NCI-H2227 treated with DMSO at 0.1 percent for 48 hours (cell line): Measurements from ENCODE around the gene PLD6.
"Not testable (repeated sequence)": the region's sequence is repeated elsewhere in the genome, so short reads cannot be mapped to it uniquely, and the experiment has no call there.

ENCODE experiments used
- DNase-seq: peaks from one replicate; lab custom pipeline; 2025; lab: John Stamatoyannopoulos, UW

PLD6 gene

DNA sequence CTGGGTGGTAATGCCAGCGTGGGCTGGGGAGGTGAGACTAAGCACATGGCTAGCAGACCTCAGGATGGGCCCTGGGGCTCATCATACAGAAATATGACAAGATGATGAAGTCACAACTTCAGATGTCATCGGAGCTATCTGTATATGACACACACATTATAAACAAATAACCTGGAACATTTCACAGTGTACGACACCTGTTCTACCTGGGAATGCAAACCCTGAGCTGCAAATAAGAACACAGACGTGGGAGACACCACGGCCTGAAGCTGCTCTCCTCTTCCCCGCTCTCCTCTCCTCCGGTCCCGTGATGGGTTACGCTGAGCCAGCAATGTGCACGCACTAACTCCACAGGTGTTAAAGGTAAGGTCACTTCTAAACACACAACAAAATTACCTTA is 4.9 kb downstream of the PLD6 start:
- DNase-seq, result no peak

DNA sequence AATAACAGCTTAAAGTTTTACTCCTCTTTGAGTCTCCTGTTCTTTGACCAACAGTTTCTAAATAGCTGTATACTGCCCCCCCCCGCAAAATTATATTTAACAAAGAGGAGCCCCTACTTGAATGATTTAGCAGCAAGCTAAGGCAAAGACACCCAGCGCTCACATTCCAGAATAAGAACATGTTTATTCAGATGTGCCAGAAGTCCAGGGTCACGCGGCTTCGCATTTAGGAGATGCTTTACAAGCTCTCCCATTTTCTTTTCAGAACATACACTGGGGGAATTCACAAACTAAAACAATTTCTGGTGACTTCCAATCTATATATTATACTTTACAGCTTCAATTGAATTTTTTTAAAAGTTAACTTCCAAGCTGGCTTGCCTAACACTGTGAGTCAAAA is 5.3 kb downstream of the PLD6 start:
- DNase-seq, result no peak

DNA sequence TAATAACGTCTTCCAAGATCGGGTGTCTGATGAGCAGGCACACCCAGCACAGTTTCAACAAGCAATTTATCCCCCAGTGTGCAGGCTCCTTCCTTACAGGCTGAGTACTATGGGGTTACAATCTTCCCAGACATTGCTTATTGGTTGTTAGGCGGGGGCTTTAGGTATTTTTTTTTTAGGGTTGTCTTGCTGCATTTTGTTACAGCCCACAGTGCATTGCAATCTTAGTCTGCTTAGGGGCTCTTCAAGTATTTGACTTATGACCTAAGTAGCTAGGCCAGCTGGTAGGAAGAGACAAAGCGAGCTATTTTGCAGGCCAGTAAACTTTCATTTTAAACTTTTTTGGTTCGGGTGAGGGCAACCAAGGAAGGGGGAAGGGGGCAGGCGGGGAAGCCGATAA is 5.8 kb downstream of the PLD6 start:
- no peak for DNase-seq

DNA sequence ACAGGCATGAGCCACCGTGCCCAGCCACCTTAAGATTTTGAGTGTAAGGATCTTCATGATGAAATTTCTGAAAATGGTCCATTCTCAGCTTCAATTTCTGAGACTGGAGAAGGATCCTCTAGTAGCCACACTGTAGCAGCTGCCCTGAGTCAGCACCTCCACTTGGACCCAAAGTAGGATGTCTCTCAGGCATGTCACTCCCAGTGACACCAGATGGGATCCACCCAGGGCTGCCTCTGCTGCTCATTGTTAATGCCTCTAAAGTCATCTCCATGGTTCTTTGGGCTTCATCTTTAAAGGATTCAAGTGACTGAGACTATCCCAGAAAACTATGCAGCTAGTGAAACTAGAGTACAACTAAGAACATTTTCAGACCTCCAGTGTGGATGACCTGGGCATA is 7.9 kb downstream of the PLD6 start:
- no peak for DNase-seq

DNA sequence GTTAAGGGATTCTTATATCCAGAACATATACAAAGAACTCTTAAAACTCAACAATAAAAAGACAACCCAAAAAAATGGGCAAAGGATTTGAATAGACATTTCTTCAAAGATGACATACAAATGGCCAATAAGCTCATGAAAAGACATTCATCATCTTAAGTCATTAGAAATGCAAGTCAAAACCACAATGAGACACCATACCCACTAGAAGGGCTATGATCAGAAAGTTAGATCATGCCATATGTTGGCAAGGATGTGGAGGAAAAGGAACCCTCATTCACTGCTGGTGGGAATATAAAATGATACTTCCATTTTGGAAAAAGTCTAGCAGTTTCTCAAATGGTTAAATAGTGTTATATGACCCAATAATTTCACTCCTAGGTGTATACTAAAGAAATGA is 9.4 kb downstream of the PLD6 start:
- no peak for DNase-seq

DNA sequence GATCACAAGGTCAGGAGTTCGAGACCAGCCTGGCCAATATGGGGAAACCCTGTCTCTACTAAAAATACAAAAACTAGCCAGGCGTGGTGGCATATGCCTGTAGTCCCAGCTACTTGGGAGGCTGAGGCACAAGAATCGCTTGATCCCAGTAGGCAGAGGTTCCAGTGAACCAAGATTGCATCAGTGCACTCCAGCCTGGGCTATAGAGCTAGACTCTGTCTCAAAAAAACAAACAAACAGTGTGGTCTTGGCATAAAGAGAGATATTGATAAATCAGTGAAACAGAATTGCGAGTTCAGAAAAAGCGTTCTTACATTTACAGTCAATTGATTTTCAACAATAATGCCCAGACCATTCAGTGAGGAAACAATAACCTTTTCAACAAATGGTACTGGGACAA is 10.7 kb downstream of the PLD6 start:
- DNase-seq, result not testable (repeated sequence)

DNA sequence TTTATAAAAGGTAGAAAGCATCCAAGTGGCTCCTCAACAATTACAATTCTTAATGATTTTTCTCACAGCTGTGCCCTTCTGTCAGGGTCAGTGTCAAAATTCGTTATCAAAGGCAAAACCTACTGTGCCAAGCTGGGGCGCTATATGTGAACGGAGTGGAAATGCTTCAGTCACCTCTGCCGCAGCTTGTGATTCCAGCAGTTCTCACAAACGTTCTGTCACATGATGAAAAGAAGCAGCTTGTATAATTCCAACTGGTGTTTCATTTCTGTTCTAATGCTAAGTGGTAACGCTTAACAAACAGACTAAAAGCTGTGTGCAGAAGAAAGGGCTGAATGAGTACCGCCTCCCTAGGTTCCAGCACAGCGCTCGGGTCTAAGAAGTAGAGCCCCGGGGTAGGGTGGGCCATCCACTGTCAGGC is 14.2 kb downstream of the PLD6 start:
- no peak for DNase-seq

DNA sequence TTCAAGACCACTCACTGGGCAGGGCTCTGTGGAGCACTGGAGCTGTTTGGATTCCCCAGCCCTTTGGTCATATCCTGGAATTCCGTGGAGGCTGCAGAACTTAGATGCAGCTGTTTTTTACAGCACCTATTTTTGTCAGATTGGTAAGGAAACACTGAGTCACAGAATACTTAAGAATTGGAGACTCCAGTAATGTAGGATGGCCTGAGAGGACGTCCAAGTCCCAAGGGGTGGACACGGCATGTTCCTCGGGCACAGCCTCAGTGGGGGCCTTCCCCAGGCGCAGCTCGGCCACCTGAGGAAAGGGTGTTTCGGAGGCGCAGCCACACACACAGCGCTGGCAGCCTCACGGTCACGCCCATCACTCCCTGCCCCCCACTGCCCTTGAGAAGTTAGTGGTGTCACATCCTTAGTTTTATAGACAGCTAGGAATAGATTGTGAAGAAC is 14.8 kb downstream of the PLD6 start:
- DNase-seq, result no peak

DNA sequence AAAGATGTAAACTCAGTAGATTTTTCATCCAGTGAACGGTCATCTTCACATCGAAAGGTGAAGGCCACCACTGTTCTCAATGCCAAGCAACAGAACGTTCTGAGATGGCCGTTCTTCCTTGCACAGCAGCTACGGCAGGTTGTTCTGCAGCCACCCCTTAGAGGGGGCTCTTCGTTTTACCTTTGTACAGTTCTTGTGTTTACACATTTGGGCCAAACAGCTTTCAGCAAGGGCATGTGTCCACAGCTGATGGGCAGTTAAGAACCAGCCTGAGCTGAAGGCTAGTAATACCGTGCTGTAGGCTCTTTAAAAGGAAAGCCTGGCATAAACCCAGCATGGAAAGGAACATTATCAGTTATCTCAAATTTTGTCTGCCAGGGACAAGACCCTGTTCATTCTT is 15.9 kb downstream of the PLD6 start:
- DNase-seq, result no peak

DNA sequence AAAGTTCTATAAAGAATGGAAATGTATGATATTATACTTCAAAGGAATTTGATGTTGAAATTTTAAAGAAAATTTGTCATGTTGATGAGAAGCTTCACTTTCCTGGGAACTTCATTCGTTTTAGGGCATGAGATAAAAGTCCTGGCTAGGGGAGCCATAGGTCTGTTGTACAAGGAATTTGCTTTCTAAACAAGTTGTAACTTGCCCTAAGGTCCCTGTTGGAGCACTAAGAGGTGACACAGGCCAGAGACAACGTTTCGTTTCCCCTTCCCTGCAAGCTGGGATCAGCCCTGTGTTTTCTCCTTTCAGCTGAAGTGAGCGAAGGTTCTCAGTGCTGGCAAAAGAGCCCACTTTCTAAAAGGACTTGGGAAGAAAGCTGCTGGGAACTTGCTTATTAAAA is 16.6 kb downstream of the PLD6 start:
- no peak for DNase-seq

DNA sequence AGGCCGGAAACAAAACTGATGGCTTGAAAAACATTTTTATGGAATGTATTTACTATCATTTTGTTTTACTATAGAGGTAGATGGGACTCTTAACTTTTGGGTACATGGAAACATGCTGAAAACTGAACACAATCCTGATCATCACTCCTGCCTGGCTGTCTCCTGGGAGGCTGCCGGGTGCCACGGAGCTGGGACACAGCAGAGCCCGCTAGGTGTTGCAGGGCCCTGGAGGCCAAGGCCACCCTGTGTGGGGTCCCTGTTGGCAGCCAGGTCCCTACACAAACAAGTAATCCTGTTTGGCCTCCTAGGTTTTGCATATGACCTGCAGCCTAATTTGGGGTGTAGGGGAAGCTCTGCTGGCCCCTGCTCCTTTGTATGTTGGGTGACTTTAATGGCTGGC is 17.5 kb downstream of the PLD6 start:
- DNase-seq, result no peak

DNA sequence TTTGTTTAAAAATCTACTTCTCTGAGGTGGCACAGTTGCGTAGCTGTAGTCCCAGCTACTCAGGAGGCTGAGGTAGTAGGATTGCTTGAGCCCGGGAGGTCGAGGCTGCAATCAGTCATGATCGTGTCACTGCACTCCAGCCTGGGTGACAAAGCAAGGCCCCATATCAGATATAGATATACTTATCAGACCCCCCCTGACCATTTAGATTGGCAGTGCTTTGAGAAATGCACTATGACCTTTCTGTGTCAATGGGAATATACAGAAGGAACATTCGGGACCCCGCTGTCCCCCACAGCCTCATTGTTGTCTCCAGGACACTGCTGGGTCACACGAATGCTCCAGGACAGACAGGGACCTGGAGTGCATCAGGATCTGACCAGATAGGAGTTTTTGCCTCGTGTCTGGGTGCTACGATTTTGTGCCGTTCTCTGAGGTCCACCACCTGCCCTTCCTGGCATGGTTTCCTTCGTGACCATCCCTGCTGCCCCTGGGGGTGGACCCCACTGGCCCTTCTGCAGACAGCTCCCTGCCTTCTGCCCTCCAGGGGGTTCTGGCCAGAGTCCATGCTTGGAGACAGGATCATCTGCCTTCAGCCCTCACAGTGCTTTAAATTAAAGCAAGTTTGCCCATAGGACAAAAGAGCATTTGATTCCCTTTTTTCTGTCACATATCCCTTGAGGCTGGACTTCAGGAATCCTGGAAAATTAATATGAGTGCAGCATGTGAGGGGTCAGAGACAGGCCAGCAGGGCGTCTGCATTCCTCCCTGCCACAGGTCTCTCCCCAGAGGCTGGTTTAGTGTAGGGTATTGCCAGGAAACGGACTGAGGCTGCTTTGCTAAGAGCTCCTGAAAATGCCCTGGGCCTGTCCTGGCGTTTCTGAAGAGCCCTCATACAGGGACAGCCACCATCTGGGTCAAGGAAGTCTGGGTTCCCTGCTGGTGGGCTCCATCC is 19.3 kb downstream of the PLD6 start:
- no peak for DNase-seq

DNA sequence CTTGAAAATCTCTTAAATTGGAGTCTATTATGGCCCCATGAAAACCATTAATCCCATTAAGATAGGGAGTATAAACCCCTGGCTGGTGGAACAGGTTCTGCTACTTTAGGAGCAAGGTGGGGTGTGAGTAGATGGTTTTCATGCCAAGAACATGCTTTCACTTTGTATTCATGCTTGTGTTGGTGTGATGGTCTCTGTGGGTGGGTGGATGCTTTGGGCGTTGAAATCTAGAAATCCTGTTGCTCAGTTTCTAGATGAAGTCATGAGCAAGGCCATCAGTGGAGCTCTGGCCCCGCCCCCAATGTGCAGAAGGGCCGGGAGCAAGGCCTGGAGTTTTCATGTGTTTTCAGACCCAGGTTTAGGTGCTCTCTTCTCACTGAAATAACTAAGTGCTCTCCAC is 20.1 kb downstream of the PLD6 start:
- no peak for DNase-seq

DNA sequence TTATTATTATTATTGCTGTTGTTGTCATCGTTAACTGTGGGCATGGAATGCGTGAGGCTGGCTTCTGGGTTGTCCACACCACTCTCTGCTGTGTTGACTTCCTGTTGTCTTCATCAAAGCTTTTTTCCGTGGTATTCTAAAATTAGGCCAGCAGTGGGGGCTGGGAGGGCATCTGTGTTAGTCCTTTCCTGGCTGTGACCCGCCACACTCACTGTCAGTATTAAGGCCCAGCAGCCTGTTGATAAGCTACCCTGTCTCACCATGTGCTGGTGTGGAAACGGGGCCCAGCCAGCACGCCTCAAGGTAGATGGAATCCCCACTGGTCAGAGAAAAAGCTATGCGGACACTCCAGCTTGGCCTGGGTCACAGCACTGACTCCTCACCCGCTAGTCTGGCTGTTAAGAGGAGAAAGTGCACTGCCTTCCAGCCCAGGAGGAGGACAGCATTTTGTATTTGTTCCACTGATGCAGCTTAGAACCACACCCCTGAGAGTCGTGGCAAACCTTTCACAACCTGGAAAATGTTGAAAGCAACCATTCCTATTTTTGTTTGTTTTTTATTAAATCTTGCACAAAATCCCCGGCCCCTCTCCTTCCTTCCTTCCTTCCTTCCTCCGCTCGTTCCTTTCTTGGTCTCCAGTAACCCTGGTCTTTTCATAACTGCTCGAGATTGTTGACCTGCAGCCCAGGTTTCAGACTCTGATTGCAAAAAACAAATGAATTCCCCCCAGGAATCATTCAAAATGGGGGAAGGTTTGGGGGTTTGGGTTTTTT is 21.0 kb downstream of the PLD6 start:
- not testable (repeated sequence) for DNase-seq

DNA sequence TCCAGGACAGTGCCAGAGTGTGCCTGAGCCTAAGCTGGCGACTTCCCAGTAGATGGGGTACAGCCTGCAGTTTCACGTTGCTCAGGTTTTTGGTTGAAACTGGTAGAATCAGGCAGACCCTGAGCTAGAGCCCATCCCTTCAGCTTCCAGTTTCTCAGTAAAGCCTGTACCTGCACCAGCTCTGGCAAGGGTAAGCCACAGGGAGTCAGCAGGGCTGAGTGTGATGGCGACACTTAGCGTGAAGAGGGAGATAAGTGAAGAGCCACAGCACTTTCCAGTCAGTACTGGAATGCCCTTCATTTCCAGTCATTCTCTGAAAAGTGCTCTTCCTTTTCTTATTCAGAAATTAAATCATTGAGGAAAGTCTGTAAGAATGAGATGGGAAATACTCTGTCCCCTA is 22.4 kb downstream of the PLD6 start:
- DNase-seq, result no peak

DNA sequence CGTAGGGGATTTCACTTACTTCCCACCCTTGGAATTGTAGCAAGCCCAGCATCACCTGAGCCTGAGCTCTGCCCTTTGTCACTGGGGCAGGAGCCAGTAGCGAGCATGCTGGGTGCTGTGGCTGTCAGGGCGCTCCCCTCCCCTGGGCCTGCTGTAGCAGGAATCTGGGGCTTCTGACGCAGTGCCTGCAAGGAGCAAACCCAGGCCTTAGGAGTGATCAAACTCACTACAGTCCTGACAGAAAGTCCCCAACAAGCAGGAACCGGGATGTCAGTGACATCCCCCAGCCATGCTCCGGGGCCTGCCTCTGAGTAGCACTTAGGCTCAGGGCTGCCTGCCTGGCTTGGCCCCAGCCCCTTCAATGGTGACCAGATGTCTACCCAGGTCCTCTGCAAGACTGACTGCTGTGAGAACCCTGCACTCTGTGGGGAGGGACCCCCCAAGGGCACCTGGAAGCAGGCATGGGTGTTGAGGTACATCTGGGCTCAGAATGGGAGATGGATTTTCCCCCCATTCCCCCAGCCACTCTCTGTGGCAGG is 23.5 kb downstream of the PLD6 start:
- no peak for DNase-seq

DNA sequence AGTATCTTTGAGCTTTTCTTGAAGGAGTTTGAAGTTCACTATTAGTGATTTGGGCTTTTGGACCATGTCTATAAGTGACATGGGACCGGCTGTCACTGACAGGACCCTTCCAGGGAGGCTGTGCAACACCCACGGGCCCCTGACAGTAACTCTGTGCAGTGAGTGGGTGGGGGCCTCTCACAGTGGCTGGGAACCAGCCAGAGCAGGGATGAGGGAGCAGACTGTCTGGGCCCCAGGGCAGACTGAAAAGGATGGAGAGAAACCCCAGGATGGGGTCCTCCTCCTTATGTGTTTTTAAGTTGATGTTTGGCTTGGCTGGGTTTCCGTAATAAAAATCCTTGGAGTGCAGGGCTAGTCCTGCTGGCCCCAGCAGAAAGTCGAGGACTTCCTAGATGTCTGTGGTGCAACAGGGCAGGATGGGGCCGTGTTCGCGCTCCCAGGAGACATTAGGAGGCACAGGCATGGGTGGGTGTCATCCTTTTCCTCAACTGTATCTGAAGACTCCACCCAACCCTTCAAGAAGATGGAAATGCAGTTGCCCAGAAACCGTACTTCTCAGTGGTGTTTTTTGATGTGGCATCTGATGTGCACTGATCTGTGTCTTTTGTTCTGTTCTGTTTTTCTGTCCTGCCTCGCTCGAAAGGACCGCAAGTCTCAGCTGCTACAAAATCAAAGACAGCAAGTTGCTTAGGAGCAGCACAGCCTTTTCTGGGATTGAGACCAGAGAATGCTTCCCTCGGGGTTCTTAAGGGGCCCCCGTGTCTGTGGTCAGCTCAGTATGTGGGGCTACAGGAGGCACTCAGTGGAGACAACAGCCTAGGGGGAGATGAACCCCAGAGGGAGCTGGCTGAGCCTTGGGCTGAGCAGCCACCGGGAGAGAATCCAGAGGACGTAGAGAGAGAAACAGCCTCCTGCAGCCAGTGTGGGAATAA is 24.2 kb downstream of the PLD6 start:
- no peak for DNase-seq

DNA sequence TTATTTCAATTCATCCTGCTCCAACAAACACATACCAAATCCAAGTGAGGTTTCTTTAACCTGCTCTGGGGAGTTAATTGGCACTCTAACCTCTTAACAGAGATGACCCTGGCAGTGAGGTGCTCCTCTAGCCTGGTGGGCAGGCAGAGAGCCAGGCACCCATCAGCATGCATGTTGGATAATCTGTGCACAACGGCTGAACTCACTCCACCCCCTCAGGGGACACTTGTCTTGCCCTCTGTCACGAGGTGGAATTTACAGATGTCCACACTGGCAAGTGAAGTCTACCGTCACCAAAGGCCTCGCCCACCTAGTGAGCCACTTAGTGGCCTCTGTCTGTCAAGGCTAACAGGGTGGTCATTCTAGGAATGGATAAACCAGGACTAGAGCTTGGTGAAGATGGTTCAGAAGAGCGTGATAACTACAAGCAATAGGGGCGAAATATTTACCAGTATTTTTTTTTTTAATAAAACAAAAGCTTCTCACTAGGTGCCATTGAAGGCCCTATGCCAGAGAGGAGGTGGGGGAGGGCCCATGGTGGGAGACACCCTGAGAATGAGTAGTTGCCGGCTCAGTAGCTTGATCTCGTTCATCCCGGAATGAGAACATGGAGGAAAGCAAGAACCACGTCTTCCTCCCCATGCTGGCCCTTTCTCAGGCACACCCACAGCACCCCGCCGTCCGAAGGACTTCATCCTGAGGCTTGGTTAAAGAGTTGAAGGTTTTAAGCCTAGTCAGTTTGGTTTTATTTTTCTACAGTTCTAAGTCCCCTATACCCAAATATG is 25.2 kb downstream of the PLD6 start:
- DNase-seq, result no peak

DNA sequence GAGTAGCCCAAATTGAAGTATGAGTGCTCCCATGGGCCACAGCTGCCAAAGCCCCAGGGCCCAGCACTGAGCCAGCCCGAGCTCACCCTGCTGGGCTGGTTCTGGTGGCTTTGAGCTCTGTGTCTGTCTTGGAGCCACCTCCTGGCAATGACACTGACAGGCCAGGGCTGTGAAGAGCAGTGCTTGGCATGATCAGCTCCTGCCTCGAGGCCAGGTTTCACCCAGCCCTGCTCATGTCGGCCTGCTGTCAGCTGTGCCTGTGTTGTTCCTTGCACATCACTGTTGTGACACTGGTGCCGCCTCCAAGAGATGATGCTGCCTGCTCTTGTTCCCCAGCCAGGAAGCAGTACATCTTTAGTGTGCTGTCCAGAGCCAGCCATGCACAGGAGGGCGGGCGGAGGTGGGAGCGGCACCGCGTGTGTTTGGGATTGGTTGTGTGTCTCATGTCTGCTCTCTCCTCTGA is 26.0 kb downstream of the PLD6 start:
- DNase-seq, result no peak

DNA sequence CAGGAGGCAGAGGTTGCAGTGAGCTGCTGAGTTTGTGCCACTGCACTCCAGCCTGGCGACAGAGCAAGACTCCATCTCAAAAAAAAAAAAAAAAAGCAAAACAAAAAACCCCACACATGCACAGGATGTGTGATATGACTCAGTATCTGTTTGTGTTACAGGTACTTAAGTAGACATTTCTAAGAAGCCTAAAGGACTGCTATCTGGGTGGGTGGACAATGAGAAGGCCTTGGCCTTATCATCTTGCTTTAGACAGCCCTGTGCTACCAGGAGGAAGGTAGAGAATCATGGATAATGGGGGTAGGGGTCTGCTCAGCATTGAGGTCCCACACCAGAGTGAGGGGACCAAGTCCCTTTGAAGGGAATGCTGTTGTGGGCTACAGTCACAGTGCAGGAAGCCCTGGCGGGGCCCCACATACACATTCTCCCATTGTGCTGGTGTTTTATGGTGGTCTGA is 26.7 kb downstream of the PLD6 start:
- DNase-seq, result no peak

DNA sequence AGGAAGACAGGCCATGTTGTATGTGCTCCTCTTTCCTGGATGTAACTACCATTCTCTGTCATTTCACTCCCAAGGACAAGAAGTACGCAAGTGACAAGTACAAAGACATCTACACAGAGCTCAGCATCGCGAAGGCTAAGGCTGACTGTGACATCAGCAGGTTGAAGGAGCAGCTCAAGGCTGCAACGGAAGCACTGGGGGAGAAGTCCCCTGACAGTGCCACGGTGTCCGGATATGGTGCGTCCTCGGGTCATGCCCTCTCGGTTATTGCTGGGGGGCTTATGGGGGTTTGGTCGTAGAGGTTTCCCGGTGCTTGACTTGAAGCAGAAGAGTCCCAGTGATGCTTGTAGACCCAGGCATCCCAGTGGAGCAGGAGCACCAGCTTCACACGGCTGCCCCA is 29.0 kb downstream of the PLD6 start:
- no peak for DNase-seq
